K562 (cell line): Measurements from ENCODE around the gene GALNT9. TPM values are rescaled to one million over a fixed set of nuclear protein-coding genes. Genes with fewer than 3 reads are reported as not detected.

Experiments used
- ATAC-seq: fragments of 200-7000 bp; cut with Tn5 transposase; 3 replicates; pipeline ENCODE4 v1.9.1; 2020; ENCODE audit warnings: moderate library complexity
- BruUV-seq: library from RNA; stranded (reverse); fragments of 400-500 nt; replicated peaks from 2 replicates; lab custom pipeline; 2021; lab: Mats Ljungman, UMichigan
- CTCF ChIA-PET: fragments of 300-600 bp; formaldehyde crosslinking; extraction: SDS; loops from one replicate; lab custom pipeline; 2021; ENCODE audit warnings: low intra/inter-chr PET ratio; lab: Yijun Ruan, JAX
- POLR2A ChIA-PET: fragments of 300-600, 350-650 bp; sonication (Branson Sonifier 250); formaldehyde crosslinking; extraction: SDS; loops from one replicate; lab custom pipeline; 2021; ENCODE audit warnings: antibody characterized with exemption, inconsistent platforms; lab: Yijun Ruan, JAX
- DNase-seq, 4 experiments: peaks; one replicate each; pipeline versions ENCODE4 v3.0.0 to v3.0.0-alpha.2; 2011 to 2018; ENCODE audit warnings: low spot score in 3 of 4, mixed read lengths in 3 of 4; ENCODE audit errors: extremely low read depth in 1 of 4
- FAIRE-seq: peaks from 2 replicates; lab custom pipeline; 2011; peaks lifted over from hg19 to GRCh38; lab: Jason Lieb, UNC
- H2AFZ ChIP-seq: 2 replicates; pipeline ENCODE4 v1.6.0; 2011; ENCODE audit warnings: low read depth, low read length, control low read depth, inconsistent platforms
- H3K27ac ChIP-seq: fragments of 200-600 bp; 3 replicates; pipeline ENCODE4 v1.8.0; 2011; ENCODE audit warnings: low read depth, mild to moderate bottlenecking, control low read depth, inconsistent platforms, low read length, moderate library complexity, mixed read lengths; ENCODE audit errors: extremely low read depth
- H3K27me3 ChIP-seq, 2 experiments: fragments of 300-600 bp in 1 of 2; 2 replicates in 1 of 2; 3 replicates in 1 of 2; pipeline versions ENCODE4 v1.6.0 to v1.8.0; 2011; ENCODE audit warnings: inconsistent platforms in 2 of 2, low read length in 2 of 2, mild to moderate bottlenecking in 1 of 2, mixed read lengths in 1 of 2, moderate library complexity in 1 of 2; ENCODE audit not compliant: control insufficient read depth in 2 of 2, insufficient read depth in 2 of 2
- H3K36me3 ChIP-seq: fragments of 300-600 bp; 3 replicates; pipeline ENCODE4 v1.8.0; 2011; ENCODE audit warnings: mild to moderate bottlenecking, low read length, inconsistent platforms; ENCODE audit not compliant: control insufficient read depth, insufficient read depth
- H3K4me1 ChIP-seq, 2 experiments: fragments of 200-600 bp in 1 of 2; replicated peaks in 1 of 2; 2 replicates in 1 of 2; 3 replicates in 1 of 2; pipeline versions ENCODE4 v1.5.1 to v1.8.0; 2011; ENCODE audit warnings: inconsistent platforms in 2 of 2, low read length in 2 of 2, mild to moderate bottlenecking in 1 of 2, mixed read lengths in 1 of 2, moderate library complexity in 1 of 2; ENCODE audit not compliant: control insufficient read depth in 2 of 2, insufficient read depth in 2 of 2
- H3K4me2 ChIP-seq: 2 replicates; pipeline ENCODE4 v1.6.1; 2011; ENCODE audit warnings: low read length, control low read depth, inconsistent platforms, mixed read lengths; ENCODE audit not compliant: insufficient read depth
- H3K4me3 ChIP-seq: fragments of 200-600 bp; sonication (generic), shearing (Covaris generic); 2 replicates; pipeline ENCODE4 v1.5.1; 2016; ENCODE audit warnings: control low read depth, inconsistent platforms
- H3K79me2 ChIP-seq: fragments of 200-600 bp; 3 replicates; pipeline ENCODE4 v1.8.0; 2011; ENCODE audit warnings: low read length, inconsistent platforms; ENCODE audit not compliant: control insufficient read depth, insufficient read depth
- H3K9ac ChIP-seq, 2 experiments: 2 replicates each; pipeline versions ENCODE4 v1.6.0 to v1.6.1; 2011; ENCODE audit warnings: low read depth in 2 of 2, low read length in 2 of 2, control low read depth in 1 of 2, inconsistent platforms in 1 of 2, mild to moderate bottlenecking in 1 of 2, mixed read lengths in 1 of 2; ENCODE audit not compliant: insufficient read depth in 1 of 2
- H3K9me1 ChIP-seq: one replicate; pipeline ENCODE4 v1.6.0; 2011; ENCODE audit warnings: inconsistent platforms, mild to moderate bottlenecking, low read length, moderate library complexity; ENCODE audit not compliant: control insufficient read depth, insufficient read depth
- H3K9me3 ChIP-seq: replicated peaks from 2 replicates; pipeline ENCODE4 v1.5.1; 2011; ENCODE audit warnings: low read depth, low read length, inconsistent platforms; ENCODE audit not compliant: control insufficient read depth, insufficient read depth
- H4K20me1 ChIP-seq: replicated peaks from 2 replicates; pipeline ENCODE4 v1.6.1; 2011; ENCODE audit warnings: low read length, inconsistent platforms, mixed read lengths; ENCODE audit not compliant: control insufficient read depth, insufficient read depth
- BRD9 ChIP-seq: fragments of 450-650 bp; IDR thresholded peaks from 2 replicates; pipeline ENCODE4 v1.6.1; 2018; ENCODE audit warnings: low read depth; ENCODE audit not compliant: partially characterized antibody
- CHD2 ChIP-seq: IDR thresholded peaks from 2 replicates; pipeline ENCODE4 v1.6.1; 2011; ENCODE audit warnings: low read depth, low read length
- EGR1 ChIP-seq: fragments of 450-650 bp; conservative IDR thresholded peaks from 2 replicates; pipeline ENCODE4 v1.6.1; 2017; ENCODE audit warnings: mild to moderate bottlenecking
- FOXA1 ChIP-seq: fragments of 450-650 bp; IDR thresholded peaks from 2 replicates; pipeline ENCODE4 v1.6.1; 2016; ENCODE audit warnings: mild to moderate bottlenecking, borderline replicate concordance
- ILF3 ChIP-seq: fragments of 450-650 bp; IDR thresholded peaks from 2 replicates; pipeline ENCODE4 v1.6.1; 2018; ENCODE audit warnings: antibody characterized with exemption, mild to moderate bottlenecking, moderate library complexity, borderline replicate concordance
- KDM1A ChIP-seq, 2 experiments: fragments of 450-650 bp; IDR thresholded peaks; 2 replicates each; pipeline ENCODE4 v1.6.1; 2016; ENCODE audit warnings: mild to moderate bottlenecking in 2 of 2
- NRF1 ChIP-seq, 2 experiments: fragments of 450-650 bp; IDR thresholded peaks in 1 of 2; conservative IDR thresholded peaks in 1 of 2; 2 replicates each; pipeline ENCODE4 v1.6.1; 2014; ENCODE audit warnings: mild to moderate bottlenecking in 2 of 2
- PHB2 ChIP-seq: fragments of 450-650 bp; IDR thresholded peaks from 2 replicates; pipeline ENCODE4 v1.6.1; 2017; ENCODE audit warnings: low read depth
- SNRNP70 ChIP-seq: fragments of 200-400 bp; formaldehyde crosslinking; optimal IDR thresholded peaks from 2 replicates; pipeline ENCODE3; 2017; ENCODE audit warnings: low read depth, low read length
- TEAD1 ChIP-seq, 2 experiments: fragments of 450-650 bp in 1 of 2; sonication (generic) in 1 of 2; formaldehyde crosslinking; IDR thresholded peaks; 2 replicates each; pipeline versions ENCODE4 v1.4.0 to v1.8.0; 2020 to 2022; ENCODE audit warnings: mild to moderate bottlenecking in 2 of 2, missing genetic modification reagents in 1 of 2
- XRCC5 ChIP-seq: fragments of 200-400 bp; formaldehyde crosslinking; IDR thresholded peaks from 2 replicates; pipeline ENCODE4 v1.6.1; 2017; ENCODE audit warnings: low read depth, mild to moderate bottlenecking, low read length
- ZC3H8 ChIP-seq: fragments of 450-650 bp; IDR thresholded peaks from 2 replicates; pipeline ENCODE4 v1.6.1; 2017
- ZNF134 ChIP-seq: fragments of 250-450 bp; sonication (Bioruptor Pico); conservative IDR thresholded peaks from 2 replicates; pipeline ENCODE4 v1.4.0; 2020
- ZNF668 ChIP-seq: fragments of 250-450 bp; sonication (Bioruptor Pico); IDR thresholded peaks from 2 replicates; pipeline ENCODE4 v1.8.0; 2022; ENCODE audit warnings: mild to moderate bottlenecking, inconsistent platforms
- WGBS: fragments of 100-300 bp; shearing (Covaris generic); methylation state at CpG from one replicate; pipeline ENCODE4 v1.1.6; 2016; ENCODE audit warnings: low coverage, mixed read lengths; ENCODE audit not compliant: insufficient coverage; ENCODE audit errors: missing lambda C conversion rate; 5-methylcytosine and 5-hydroxymethylcytosine counted together
- in situ Hi-C: fragments of 300-500 bp; cut with MboI; formaldehyde crosslinking; loops from 4 replicates; pipeline ENCODE4 v1.15.0; 2018; ENCODE audit warnings: inconsistent platforms, mixed read lengths
- intact Hi-C: fragments of 100-400 bp; cut with micrococcal nuclease; formaldehyde crosslinking; loops from 2 replicates; pipeline ENCODE4 v1.14.2; 2022
- polyA plus RNA-seq, 8 experiments: library from polyadenylated mRNA; depleted of rRNA in 4 of 8; stranded (reverse) in 5 of 8; unstranded in 3 of 8; fragments of >200 nt; fragmentation: Nextera tagmentation in 2 of 8; fragmentation: Illumina TruSeq in 1 of 8; extraction: Ambion mirVana in 2 of 8; extraction: Trizol in 1 of 8; gene quantifications; 2 replicates each; pipeline versions ENCODE4 v1.2.1 to v1.2.3, GENCODE V29; 2011 to 2014; ENCODE audit warnings: inconsistent platforms in 1 of 8, missing spikeins in 1 of 8
- total RNA-seq, 7 experiments: library from RNA; depleted of rRNA in 6 of 7; stranded (reverse); fragments of >200 nt in 6 of 7; fragmentation: Illumina TruSeq in 2 of 7; extraction: Trizol in 2 of 7; gene quantifications; 2 replicates each; pipeline versions ENCODE4 v1.2.1 to v1.2.3, GENCODE V29; 2011 to 2021; ENCODE audit warnings: low replicate concordance in 1 of 7
- TF ChIP-seq, protein P1 (sequence below): fragments of 450-650 bp; IDR thresholded peaks from 2 replicates; pipeline ENCODE4 v1.7.0; 2016; ENCODE audit warnings: borderline replicate concordance
- TF ChIP-seq, protein P2 (sequence below): sonication (generic); formaldehyde crosslinking; IDR thresholded peaks from 2 replicates; pipeline ENCODE4 v1.8.0; 2023; ENCODE audit warnings: mild to moderate bottlenecking, missing genetic modification reagents
- TF ChIP-seq, protein P3 (sequence below), 3 experiments: IDR thresholded peaks in 2 of 3; conservative IDR thresholded peaks in 1 of 3; 2 replicates each; pipeline ENCODE4 v1.5.1; 2011 to 2012; ENCODE audit warnings: low read length in 3 of 3, mild to moderate bottlenecking in 3 of 3, control low read depth in 2 of 3, improper control_type of control experiment in 1 of 3, inconsistent platforms in 1 of 3, low read depth in 1 of 3, mixed read lengths in 1 of 3, moderate library complexity in 1 of 3; ENCODE audit not compliant: insufficient read depth in 2 of 3
- TF ChIP-seq, protein P4 (sequence below): sonication (generic); formaldehyde crosslinking; IDR thresholded peaks from 2 replicates; pipeline ENCODE4 v1.9.0; 2022; ENCODE audit warnings: mild to moderate bottlenecking, missing genetic modification reagents

GALNT9 gene
- total and polyA plus RNA-seq, 9 of the 15 experiments (the other 6 are each of a cell fraction or from before 2014, with no cell fraction given), result not detected

DNA sequence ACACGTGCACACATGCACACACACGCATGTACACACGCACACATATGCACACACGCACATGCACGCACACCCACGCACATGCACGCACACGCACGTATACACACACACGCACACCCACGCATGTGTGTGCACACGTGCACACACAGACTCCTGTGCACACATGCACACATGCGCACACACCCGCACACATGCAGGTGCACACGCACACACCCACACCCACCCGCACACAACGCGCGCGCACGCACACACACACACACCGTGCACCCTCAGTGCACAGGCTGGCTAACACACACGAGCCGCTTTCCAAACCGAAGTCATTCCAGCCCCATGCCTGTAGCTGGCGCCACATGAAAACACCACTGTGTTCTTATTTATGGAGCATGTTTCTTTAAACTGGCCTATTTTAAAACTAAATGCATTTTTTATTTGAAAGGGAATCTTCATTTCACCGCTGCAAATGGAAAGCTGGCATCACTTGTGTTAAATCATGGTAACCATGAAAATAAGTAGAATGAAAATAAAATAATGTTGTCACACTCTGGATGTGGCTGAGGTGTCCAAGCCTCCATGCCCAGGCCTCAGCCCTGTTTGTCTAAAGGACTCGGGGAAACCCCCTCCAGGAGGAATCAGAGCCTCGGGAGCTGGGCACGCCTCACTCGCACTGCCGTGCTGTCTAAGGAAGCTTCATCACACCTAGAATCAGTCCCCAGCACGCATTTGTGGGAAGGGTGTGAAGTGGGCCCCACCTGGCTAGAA, 45.1 kb downstream of the GALNT9 start:
- Histone ChIP-seq H3K27me3 (peaks cover 21 to 71% of the 10 kb centered on the region in 2 experiments; a peak in 4 of 5 replicates), H3K4me2 (no peak overlapping the region), H3K36me3 (no peaks in the 10 kb centered on the region), H3K4me3 (no peak overlapping the region), H3K9me3 (no peaks in the 10 kb centered on the region), H2AFZ (no peak overlapping the region), H3K27ac (no peak overlapping the region), H3K9me1 (no peaks in the 10 kb centered on the region), H4K20me1 (no peaks in the 10 kb centered on the region), H3K9ac (no peak overlapping the region), H3K79me2 (no peaks in the 10 kb centered on the region), H3K4me1 (peaks cover 0 to 9% of the 10 kb centered on the region in 2 experiments; a peak in 2 of 5 replicates)
- WGBS, result 14% methylated on average over 33 of the region's 33 CpGs
- BruUV-seq, result no TSS peak
- POLR2A ChIA-PET, result interaction anchor here (0.7 to 1.1 kb wide), 2 partner anchors 22 to 153 kb away, joined by 3 to 4 read pairs; no protein-coding TSS in a partner anchor
- DNase-seq (no peak), FAIRE-seq (no peak), ATAC-seq (no peak)
- CTCF ChIA-PET, result no interaction called here
- in situ Hi-C loops, result no loop called here
- intact Hi-C loops, result no loop called here
- TF ChIP-seq XRCC5 (no peak), ZNF134 (CRISPR knock-in tag) (no peak), PHB2 (no peak), ZC3H8 (no peak), EGR1 (peak; percentile 58; the same call in 1 of the 2 replicates), KDM1A (IDR thresholded peaks at IDR 0.05) (peak in 1 of 2 experiments; percentile 64; a peak in 1 of 4 replicates), TEAD1 (CRISPR knock-in tag; IDR thresholded peaks at IDR 0.05) (0 out of 4 replicates have a peak, but pooled peaks of 1 of the 2 experiments have one; percentile 29), FOXA1 (no peak), ILF3 (no peak), CHD2 (no peak), ZNF668 (no peak), NRF1 (conservative IDR thresholded peaks at IDR 0.05 in 1 of 2, IDR thresholded peaks at IDR 0.05 in 1 of 2) (0 out of 4 replicates have a peak, but pooled peaks of 1 of the 2 experiments have one; percentile 16), BRD9 (no peak), SNRNP70 (no peak)
- TF ChIP-seq, protein P1, sequence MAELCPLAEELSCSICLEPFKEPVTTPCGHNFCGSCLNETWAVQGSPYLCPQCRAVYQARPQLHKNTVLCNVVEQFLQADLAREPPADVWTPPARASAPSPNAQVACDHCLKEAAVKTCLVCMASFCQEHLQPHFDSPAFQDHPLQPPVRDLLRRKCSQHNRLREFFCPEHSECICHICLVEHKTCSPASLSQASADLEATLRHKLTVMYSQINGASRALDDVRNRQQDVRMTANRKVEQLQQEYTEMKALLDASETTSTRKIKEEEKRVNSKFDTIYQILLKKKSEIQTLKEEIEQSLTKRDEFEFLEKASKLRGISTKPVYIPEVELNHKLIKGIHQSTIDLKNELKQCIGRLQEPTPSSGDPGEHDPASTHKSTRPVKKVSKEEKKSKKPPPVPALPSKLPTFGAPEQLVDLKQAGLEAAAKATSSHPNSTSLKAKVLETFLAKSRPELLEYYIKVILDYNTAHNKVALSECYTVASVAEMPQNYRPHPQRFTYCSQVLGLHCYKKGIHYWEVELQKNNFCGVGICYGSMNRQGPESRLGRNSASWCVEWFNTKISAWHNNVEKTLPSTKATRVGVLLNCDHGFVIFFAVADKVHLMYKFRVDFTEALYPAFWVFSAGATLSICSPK, result no peak
- TF ChIP-seq, protein P2, sequence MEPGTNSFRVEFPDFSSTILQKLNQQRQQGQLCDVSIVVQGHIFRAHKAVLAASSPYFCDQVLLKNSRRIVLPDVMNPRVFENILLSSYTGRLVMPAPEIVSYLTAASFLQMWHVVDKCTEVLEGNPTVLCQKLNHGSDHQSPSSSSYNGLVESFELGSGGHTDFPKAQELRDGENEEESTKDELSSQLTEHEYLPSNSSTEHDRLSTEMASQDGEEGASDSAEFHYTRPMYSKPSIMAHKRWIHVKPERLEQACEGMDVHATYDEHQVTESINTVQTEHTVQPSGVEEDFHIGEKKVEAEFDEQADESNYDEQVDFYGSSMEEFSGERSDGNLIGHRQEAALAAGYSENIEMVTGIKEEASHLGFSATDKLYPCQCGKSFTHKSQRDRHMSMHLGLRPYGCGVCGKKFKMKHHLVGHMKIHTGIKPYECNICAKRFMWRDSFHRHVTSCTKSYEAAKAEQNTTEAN (CRISPR knock-in tag), result peak; percentile 89
- TF ChIP-seq, protein P3, sequence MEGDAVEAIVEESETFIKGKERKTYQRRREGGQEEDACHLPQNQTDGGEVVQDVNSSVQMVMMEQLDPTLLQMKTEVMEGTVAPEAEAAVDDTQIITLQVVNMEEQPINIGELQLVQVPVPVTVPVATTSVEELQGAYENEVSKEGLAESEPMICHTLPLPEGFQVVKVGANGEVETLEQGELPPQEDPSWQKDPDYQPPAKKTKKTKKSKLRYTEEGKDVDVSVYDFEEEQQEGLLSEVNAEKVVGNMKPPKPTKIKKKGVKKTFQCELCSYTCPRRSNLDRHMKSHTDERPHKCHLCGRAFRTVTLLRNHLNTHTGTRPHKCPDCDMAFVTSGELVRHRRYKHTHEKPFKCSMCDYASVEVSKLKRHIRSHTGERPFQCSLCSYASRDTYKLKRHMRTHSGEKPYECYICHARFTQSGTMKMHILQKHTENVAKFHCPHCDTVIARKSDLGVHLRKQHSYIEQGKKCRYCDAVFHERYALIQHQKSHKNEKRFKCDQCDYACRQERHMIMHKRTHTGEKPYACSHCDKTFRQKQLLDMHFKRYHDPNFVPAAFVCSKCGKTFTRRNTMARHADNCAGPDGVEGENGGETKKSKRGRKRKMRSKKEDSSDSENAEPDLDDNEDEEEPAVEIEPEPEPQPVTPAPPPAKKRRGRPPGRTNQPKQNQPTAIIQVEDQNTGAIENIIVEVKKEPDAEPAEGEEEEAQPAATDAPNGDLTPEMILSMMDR (IDR thresholded peaks at IDR 0.05 in 2 of 3, conservative IDR thresholded peaks at IDR 0.05 in 1 of 3; ENCODE audit: insufficient read depth in 2 of 3, low read depth in 1 of 3, low read length in 3 of 3), result peak in 2 of 3 experiments; percentile 29 to 34; a peak in 2 of 6 replicates
- TF ChIP-seq, protein P4, sequence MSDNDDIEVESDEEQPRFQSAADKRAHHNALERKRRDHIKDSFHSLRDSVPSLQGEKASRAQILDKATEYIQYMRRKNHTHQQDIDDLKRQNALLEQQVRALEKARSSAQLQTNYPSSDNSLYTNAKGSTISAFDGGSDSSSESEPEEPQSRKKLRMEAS, result peak; percentile 23; the same call in 1 of the 2 replicates
